HepG2 (cell line): ENCODE measurements around the gene FLVCR1. TPM values are rescaled to one million over a fixed set of nuclear protein-coding genes. Genes with fewer than 3 reads are reported as not detected.

Experiments
- ARID5B ChIP-seq: IDR thresholded peaks from 2 replicates; pipeline ENCODE4 v1.4.0; 2020; ENCODE audit warnings: mild to moderate bottlenecking, missing genetic modification reagents
- CEBPG ChIP-seq: IDR thresholded peaks from 2 replicates; pipeline ENCODE4 v1.6.1; 2016
- DMAP1 ChIP-seq: IDR thresholded peaks from 2 replicates; pipeline ENCODE4 v1.6.1; 2016
- FOXM1 ChIP-seq: sonication (generic); formaldehyde crosslinking; IDR thresholded peaks from 2 replicates; pipeline ENCODE4 v1.5.0; 2020; ENCODE audit warnings: missing genetic modification reagents
- GATA4 ChIP-seq: sonication (generic); IDR thresholded peaks from 2 replicates; pipeline ENCODE4 v1.6.1; 2016; ENCODE audit warnings: antibody characterized with exemption, low read depth, borderline replicate concordance
- MIXL1 ChIP-seq: IDR thresholded peaks from 2 replicates; pipeline ENCODE4 v1.6.1; 2016
- NCOR1 ChIP-seq: fragments of 200-600 bp; sonication (generic); IDR thresholded peaks from 2 replicates; pipeline ENCODE4 v1.7.0; 2017; ENCODE audit warnings: antibody characterized with exemption, low read length, borderline replicate concordance
- NR2C2 ChIP-seq: sonication (generic); formaldehyde crosslinking; IDR thresholded peaks from 2 replicates; pipeline ENCODE4 v1.4.0; 2020; ENCODE audit warnings: missing genetic modification reagents, mild to moderate bottlenecking, moderate library complexity, borderline replicate concordance
- RCOR2 ChIP-seq: IDR thresholded peaks from 2 replicates; pipeline ENCODE4 v1.6.1; 2016; ENCODE audit warnings: missing biosample characterization, missing genetic modification reagents
- SALL1 ChIP-seq: sonication (generic); formaldehyde crosslinking; IDR thresholded peaks from 2 replicates; pipeline ENCODE4 v1.8.0; 2022; ENCODE audit warnings: mild to moderate bottlenecking, missing genetic modification reagents
- SP4 ChIP-seq: sonication (generic); formaldehyde crosslinking; IDR thresholded peaks from 2 replicates; pipeline ENCODE4 v1.8.1; 2023; ENCODE audit warnings: mild to moderate bottlenecking, missing genetic modification reagents
- TARDBP ChIP-seq: sonication (generic); formaldehyde crosslinking; IDR thresholded peaks from 2 replicates; pipeline ENCODE4 v1.8.0; 2022; ENCODE audit warnings: mild to moderate bottlenecking, missing genetic modification reagents
- ZNF558 ChIP-seq: sonication (generic); formaldehyde crosslinking; IDR thresholded peaks from 2 replicates; pipeline ENCODE4 v1.9.0; 2022; ENCODE audit warnings: mild to moderate bottlenecking, missing genetic modification reagents, borderline replicate concordance
- ZNF570 ChIP-seq: sonication (generic); formaldehyde crosslinking; IDR thresholded peaks from 2 replicates; pipeline ENCODE4 v1.4.0; 2020; ENCODE audit warnings: mild to moderate bottlenecking, missing genetic modification reagents, borderline replicate concordance
- ZNF816 ChIP-seq: sonication (generic); formaldehyde crosslinking; IDR thresholded peaks from 2 replicates; pipeline ENCODE4 v1.8.0; 2022; ENCODE audit warnings: missing genetic modification reagents, mild to moderate bottlenecking, borderline replicate concordance
- polyA plus RNA-seq, 8 experiments: library from polyadenylated mRNA; depleted of rRNA in 3 of 8; stranded (reverse) in 7 of 8; unstranded in 1 of 8; fragments of >200 nt; fragmentation: Illumina TruSeq in 4 of 8; extraction: Trizol in 4 of 8; gene quantifications; 2 replicates each; pipeline versions ENCODE4 v1.2.1 to v1.2.3, GENCODE V29; 2011 to 2016; ENCODE audit warnings: low read depth in 4 of 8, missing spikeins in 1 of 8, mixed read lengths in 1 of 8; ENCODE audit not compliant: insufficient read depth in 1 of 8
- total RNA-seq, 5 experiments: library from RNA; depleted of rRNA; stranded (reverse); fragments of >200 nt; fragmentation: Illumina TruSeq; extraction: Trizol; gene quantifications; 2 replicates each; pipeline ENCODE4 v1.2.3, GENCODE V29; 2016; ENCODE audit warnings: low read depth in 1 of 5
- TF ChIP-seq, protein P1 (sequence below): sonication (generic); formaldehyde crosslinking; IDR thresholded peaks from 2 replicates; pipeline ENCODE4 v1.5.1; 2020; ENCODE audit warnings: mild to moderate bottlenecking, missing genetic modification reagents, borderline replicate concordance
- TF ChIP-seq, protein P2 (sequence below): IDR thresholded peaks from 2 replicates; pipeline ENCODE4 v1.6.1; 2016; ENCODE audit warnings: mild to moderate bottlenecking
- TF ChIP-seq, protein P3 (sequence below): sonication (generic); formaldehyde crosslinking; IDR thresholded peaks from 2 replicates; pipeline ENCODE4 v1.4.0; 2020; ENCODE audit warnings: missing genetic modification reagents, borderline replicate concordance

The FLVCR1 gene
- total and polyA plus RNA-seq, 2 of the 13 experiments (the other 11 are each of a cell fraction or from before 2014, with no cell fraction given), result 14.8 to 39.8 TPM

- TF ChIP-seq, protein P1, sequence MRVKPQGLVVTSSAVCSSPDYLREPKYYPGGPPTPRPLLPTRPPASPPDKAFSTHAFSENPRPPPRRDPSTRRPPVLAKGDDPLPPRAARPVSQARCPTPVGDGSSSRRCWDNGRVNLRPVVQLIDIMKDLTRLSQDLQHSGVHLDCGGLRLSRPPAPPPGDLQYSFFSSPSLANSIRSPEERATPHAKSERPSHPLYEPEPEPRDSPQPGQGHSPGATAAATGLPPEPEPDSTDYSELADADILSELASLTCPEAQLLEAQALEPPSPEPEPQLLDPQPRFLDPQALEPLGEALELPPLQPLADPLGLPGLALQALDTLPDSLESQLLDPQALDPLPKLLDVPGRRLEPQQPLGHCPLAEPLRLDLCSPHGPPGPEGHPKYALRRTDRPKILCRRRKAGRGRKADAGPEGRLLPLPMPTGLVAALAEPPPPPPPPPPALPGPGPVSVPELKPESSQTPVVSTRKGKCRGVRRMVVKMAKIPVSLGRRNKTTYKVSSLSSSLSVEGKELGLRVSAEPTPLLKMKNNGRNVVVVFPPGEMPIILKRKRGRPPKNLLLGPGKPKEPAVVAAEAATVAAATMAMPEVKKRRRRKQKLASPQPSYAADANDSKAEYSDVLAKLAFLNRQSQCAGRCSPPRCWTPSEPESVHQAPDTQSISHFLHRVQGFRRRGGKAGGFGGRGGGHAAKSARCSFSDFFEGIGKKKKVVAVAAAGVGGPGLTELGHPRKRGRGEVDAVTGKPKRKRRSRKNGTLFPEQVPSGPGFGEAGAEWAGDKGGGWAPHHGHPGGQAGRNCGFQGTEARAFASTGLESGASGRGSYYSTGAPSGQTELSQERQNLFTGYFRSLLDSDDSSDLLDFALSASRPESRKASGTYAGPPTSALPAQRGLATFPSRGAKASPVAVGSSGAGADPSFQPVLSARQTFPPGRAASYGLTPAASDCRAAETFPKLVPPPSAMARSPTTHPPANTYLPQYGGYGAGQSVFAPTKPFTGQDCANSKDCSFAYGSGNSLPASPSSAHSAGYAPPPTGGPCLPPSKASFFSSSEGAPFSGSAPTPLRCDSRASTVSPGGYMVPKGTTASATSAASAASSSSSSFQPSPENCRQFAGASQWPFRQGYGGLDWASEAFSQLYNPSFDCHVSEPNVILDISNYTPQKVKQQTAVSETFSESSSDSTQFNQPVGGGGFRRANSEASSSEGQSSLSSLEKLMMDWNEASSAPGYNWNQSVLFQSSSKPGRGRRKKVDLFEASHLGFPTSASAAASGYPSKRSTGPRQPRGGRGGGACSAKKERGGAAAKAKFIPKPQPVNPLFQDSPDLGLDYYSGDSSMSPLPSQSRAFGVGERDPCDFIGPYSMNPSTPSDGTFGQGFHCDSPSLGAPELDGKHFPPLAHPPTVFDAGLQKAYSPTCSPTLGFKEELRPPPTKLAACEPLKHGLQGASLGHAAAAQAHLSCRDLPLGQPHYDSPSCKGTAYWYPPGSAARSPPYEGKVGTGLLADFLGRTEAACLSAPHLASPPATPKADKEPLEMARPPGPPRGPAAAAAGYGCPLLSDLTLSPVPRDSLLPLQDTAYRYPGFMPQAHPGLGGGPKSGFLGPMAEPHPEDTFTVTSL (CRISPR knock-in tag), result peak; percentile 79; the same call in 1 of the 2 replicates
- TF ChIP-seq ZNF816 (no peak), FOXM1 (CRISPR knock-in tag) (no peak), ZNF558 (no peak), SP4 (0 out of 2 replicates have a peak, but pooled peaks have one; percentile 27), GATA4 (peak; percentile 58; the same call in 1 of the 2 replicates), RCOR2 (CRISPR knock-in tag) (peak; percentile 38; the same call in 1 of the 2 replicates), NR2C2 (CRISPR knock-in tag) (peak; percentile 41), MIXL1 (CRISPR knock-in tag) (peak; percentile 44; the same call in 1 of the 2 replicates), CEBPG (CRISPR knock-in tag) (peak; percentile 62), DMAP1 (CRISPR knock-in tag) (peak; percentile 24; the same call in 1 of the 2 replicates), ARID5B (CRISPR knock-in tag) (peak; percentile 87), ZNF570 (CRISPR knock-in tag) (no peak), TARDBP (peak; percentile 75; the same call in 1 of the 2 replicates), NCOR1 (peak; percentile 45; the same call in 1 of the 2 replicates), SALL1 (peak; percentile 62; the same call in 1 of the 2 replicates)
- TF ChIP-seq, protein P2, sequence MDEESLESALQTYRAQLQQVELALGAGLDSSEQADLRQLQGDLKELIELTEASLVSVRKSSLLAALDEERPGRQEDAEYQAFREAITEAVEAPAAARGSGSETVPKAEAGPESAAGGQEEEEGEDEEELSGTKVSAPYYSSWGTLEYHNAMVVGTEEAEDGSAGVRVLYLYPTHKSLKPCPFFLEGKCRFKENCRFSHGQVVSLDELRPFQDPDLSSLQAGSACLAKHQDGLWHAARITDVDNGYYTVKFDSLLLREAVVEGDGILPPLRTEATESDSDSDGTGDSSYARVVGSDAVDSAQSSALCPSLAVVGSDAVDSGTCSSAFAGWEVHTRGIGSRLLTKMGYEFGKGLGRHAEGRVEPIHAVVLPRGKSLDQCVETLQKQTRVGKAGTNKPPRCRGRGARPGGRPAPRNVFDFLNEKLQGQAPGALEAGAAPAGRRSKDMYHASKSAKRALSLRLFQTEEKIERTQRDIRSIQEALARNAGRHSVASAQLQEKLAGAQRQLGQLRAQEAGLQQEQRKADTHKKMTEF (CRISPR knock-in tag), result peak; percentile 50; the same call in 1 of the 2 replicates
- TF ChIP-seq, protein P3, sequence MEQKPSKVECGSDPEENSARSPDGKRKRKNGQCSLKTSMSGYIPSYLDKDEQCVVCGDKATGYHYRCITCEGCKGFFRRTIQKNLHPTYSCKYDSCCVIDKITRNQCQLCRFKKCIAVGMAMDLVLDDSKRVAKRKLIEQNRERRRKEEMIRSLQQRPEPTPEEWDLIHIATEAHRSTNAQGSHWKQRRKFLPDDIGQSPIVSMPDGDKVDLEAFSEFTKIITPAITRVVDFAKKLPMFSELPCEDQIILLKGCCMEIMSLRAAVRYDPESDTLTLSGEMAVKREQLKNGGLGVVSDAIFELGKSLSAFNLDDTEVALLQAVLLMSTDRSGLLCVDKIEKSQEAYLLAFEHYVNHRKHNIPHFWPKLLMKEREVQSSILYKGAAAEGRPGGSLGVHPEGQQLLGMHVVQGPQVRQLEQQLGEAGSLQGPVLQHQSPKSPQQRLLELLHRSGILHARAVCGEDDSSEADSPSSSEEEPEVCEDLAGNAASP, result peak; percentile 92; the same call in 1 of the 2 replicates
Observed at GRCh38 chr1:212827831-212828278, 30.2 kb upstream of the FLVCR1 start (continued).
